Panc1 (cell line): ENCODE data around the gene CCDC137. TPM values are rescaled to one million over a fixed set of nuclear protein-coding genes. Genes with fewer than 3 reads are reported as not detected.

ENCODE experiments used
- ATAC-seq: fragments of 200-7000 bp; cut with Tn5 transposase; 2 replicates; pipeline ENCODE4 v1.9.1; 2020; ENCODE audit warnings: mild to moderate bottlenecking, moderate library complexity
- BruUV-seq: library from RNA; stranded (reverse); fragments of 400-500 nt; replicated peaks from 2 replicates; lab custom pipeline; 2021; lab: Mats Ljungman, UMichigan
- CTCF ChIA-PET: fragments of 300-600 bp; sonication (Branson Sonifier 250); formaldehyde crosslinking; loops from one replicate; lab custom pipeline; 2022; ENCODE audit warnings: antibody characterized with exemption; lab: Charles Lee
- POLR2A ChIA-PET: fragments of 300-600 bp; sonication (Branson Sonifier 250); formaldehyde crosslinking; loops from one replicate; lab custom pipeline; 2022; ENCODE audit warnings: antibody characterized with exemption; lab: Charles Lee
- DNase-seq: peaks from one replicate; pipeline ENCODE4 v3.0.0-alpha.2; 2010; ENCODE audit warnings: low read depth, low spot score
- H3K27ac ChIP-seq: 2 replicates; pipeline ENCODE4 v1.5.1; 2011; ENCODE audit warnings: mild to moderate bottlenecking, low read length, inconsistent platforms
- H3K27me3 ChIP-seq: fragments of 200-500 bp; sonication (Bioruptor generic); 2 replicates; pipeline ENCODE4 v1.6.0; 2014; ENCODE audit warnings: low read length, inconsistent platforms; ENCODE audit not compliant: control insufficient read depth, insufficient read depth
- H3K36me3 ChIP-seq: fragments of 200-500 bp; sonication (Bioruptor generic); 2 replicates; pipeline ENCODE4 v1.5.1; 2014; ENCODE audit warnings: inconsistent platforms, mild to moderate bottlenecking, low read length, moderate library complexity; ENCODE audit not compliant: control insufficient read depth, insufficient read depth
- H3K4me1 ChIP-seq: 2 replicates; pipeline ENCODE4 v1.5.1; 2011; ENCODE audit warnings: inconsistent platforms, mild to moderate bottlenecking, low read length, moderate library complexity; ENCODE audit not compliant: control insufficient read depth, insufficient read depth
- H3K4me3 ChIP-seq, 2 experiments: 2 replicates each; pipeline ENCODE4 v1.5.1; 2011 to 2012; ENCODE audit warnings: low read depth in 2 of 2, low read length in 2 of 2, mild to moderate bottlenecking in 2 of 2, inconsistent platforms in 1 of 2, moderate library complexity in 1 of 2
- H3K9me3 ChIP-seq: fragments of 200-500 bp; sonication (Bioruptor generic); 2 replicates; pipeline ENCODE4 v1.5.1; 2014; ENCODE audit warnings: low read depth, mild to moderate bottlenecking, inconsistent platforms, low read length, moderate library complexity; ENCODE audit not compliant: control insufficient read depth, insufficient read depth
- POLR2AphosphoS5 ChIP-seq: IDR thresholded peaks from 2 replicates; pipeline ENCODE4 v1.6.1; 2012; ENCODE audit warnings: mild to moderate bottlenecking, low read depth, low read length, moderate library complexity
- SIN3A ChIP-seq: IDR thresholded peaks from 2 replicates; pipeline ENCODE4 v1.6.1; 2012; ENCODE audit warnings: low read depth, mild to moderate bottlenecking, low read length, moderate library complexity, borderline replicate concordance; ENCODE audit not compliant: insufficient read depth
- TCF7L2 ChIP-seq: IDR thresholded peaks from 2 replicates; pipeline ENCODE4 v1.6.1; 2011; ENCODE audit warnings: mild to moderate bottlenecking, low read depth, low read length, inconsistent platforms
- in situ Hi-C: cut with HindIII; loops from 2 replicates; pipeline ENCODE4 v1.10.0; 2016; ENCODE audit warnings: low sequenced_read_pairs, low pct_unique_long_range_greater_than_20kb
- intact Hi-C: fragments of 100-400 bp; cut with micrococcal nuclease; formaldehyde crosslinking; loops from one replicate; pipeline ENCODE4 v1.10.0; 2022; ENCODE audit not compliant: unreplicated experiment
- total RNA-seq: library from RNA; stranded (reverse); gene quantifications from one replicate; pipeline ENCODE4 v1.2.1, GENCODE V29; 2021; ENCODE audit not compliant: unreplicated experiment
- TF ChIP-seq, protein P1 (sequence below), 2 experiments: IDR thresholded peaks; 2 replicates each; pipeline ENCODE4 v1.6.1; 2011 to 2012; ENCODE audit warnings: low read depth in 2 of 2, control low read depth in 1 of 2, low read length in 1 of 2, mild to moderate bottlenecking in 1 of 2, moderate library complexity in 1 of 2; ENCODE audit not compliant: insufficient read depth in 1 of 2
- TF ChIP-seq, protein P2 (sequence below): fragments of 450-650 bp; IDR thresholded peaks from 2 replicates; pipeline ENCODE4 v1.5.1; 2017; ENCODE audit warnings: mild to moderate bottlenecking

Gene CCDC137
- total RNA-seq, 1 experiment from 2014 or later, result 74.6 TPM

DNA sequence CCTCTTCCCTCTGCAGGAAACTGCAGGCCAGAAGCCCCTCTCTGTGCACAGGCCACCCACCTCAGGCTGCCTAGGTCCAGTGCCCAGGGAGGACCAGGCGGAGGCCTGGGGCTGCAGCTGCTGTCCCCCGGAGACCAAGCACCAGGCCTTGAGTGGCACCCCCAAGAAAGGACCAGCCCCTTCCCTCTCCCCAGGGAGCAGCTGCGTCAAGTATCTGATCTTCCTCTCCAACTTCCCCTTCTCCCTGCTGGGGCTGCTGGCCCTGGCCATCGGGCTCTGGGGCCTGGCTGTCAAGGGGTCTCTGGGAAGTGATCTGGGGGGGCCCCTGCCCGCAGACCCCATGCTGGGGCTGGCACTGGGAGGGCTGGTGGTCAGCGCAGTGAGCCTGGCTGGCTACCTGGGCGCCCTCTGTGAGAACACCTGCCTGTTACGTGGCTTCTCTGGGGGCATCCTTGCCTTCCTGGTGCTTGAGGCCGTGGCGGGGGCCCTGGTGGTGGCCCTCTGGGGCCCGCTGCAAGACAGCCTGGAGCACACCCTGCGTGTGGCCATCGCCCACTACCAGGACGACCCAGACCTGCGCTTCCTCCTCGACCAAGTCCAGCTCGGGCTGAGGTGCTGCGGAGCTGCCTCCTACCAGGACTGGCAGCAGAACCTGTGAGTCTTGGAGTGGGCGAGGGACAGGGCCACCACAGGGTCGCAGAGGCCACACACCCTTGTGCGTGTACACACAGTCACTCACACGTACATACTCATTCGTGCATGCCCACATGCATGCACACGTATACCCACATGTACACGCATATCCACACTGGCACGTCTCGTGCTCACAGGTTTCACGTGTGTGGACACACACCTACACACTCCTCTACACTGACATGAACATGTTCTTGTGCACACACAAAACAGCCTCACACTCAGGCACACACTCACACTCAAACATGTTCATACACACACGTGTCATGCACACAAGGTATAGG is 21.3 kb upstream of the CCDC137 start:
- no peak overlapping the region for H3K27ac ChIP-seq
- no peaks in the 10 kb centered on the region for H3K9me3 ChIP-seq
- no peak for TF ChIP-seq SIN3A
- TF ChIP-seq, protein P1, sequence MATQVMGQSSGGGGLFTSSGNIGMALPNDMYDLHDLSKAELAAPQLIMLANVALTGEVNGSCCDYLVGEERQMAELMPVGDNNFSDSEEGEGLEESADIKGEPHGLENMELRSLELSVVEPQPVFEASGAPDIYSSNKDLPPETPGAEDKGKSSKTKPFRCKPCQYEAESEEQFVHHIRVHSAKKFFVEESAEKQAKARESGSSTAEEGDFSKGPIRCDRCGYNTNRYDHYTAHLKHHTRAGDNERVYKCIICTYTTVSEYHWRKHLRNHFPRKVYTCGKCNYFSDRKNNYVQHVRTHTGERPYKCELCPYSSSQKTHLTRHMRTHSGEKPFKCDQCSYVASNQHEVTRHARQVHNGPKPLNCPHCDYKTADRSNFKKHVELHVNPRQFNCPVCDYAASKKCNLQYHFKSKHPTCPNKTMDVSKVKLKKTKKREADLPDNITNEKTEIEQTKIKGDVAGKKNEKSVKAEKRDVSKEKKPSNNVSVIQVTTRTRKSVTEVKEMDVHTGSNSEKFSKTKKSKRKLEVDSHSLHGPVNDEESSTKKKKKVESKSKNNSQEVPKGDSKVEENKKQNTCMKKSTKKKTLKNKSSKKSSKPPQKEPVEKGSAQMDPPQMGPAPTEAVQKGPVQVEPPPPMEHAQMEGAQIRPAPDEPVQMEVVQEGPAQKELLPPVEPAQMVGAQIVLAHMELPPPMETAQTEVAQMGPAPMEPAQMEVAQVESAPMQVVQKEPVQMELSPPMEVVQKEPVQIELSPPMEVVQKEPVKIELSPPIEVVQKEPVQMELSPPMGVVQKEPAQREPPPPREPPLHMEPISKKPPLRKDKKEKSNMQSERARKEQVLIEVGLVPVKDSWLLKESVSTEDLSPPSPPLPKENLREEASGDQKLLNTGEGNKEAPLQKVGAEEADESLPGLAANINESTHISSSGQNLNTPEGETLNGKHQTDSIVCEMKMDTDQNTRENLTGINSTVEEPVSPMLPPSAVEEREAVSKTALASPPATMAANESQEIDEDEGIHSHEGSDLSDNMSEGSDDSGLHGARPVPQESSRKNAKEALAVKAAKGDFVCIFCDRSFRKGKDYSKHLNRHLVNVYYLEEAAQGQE (IDR thresholded peaks at IDR 0.05; ENCODE audit: insufficient read depth in 1 of 2, low read depth in 2 of 2, low read length in 1 of 2), result no peak
- DNase-seq (no peak), ATAC-seq (0 out of 2 replicates have a peak, but pooled peaks have one; percentile 8)
- peaks cover 9% of the 10 kb centered on the region; the same call in 1 of the 2 replicates for H3K4me1 ChIP-seq
- H3K4me3 ChIP-seq, result no peak overlapping the region
- ChIA-PET POLR2A (no interaction called here), CTCF (no interaction called here)
- intact Hi-C loops, result no loop called here
- no TSS peak for BruUV-seq
- H3K36me3 ChIP-seq, result no peaks in the 10 kb centered on the region
- no peaks in the 10 kb centered on the region for H3K27me3 ChIP-seq
- in situ Hi-C loops, result no loop called here

DNA sequence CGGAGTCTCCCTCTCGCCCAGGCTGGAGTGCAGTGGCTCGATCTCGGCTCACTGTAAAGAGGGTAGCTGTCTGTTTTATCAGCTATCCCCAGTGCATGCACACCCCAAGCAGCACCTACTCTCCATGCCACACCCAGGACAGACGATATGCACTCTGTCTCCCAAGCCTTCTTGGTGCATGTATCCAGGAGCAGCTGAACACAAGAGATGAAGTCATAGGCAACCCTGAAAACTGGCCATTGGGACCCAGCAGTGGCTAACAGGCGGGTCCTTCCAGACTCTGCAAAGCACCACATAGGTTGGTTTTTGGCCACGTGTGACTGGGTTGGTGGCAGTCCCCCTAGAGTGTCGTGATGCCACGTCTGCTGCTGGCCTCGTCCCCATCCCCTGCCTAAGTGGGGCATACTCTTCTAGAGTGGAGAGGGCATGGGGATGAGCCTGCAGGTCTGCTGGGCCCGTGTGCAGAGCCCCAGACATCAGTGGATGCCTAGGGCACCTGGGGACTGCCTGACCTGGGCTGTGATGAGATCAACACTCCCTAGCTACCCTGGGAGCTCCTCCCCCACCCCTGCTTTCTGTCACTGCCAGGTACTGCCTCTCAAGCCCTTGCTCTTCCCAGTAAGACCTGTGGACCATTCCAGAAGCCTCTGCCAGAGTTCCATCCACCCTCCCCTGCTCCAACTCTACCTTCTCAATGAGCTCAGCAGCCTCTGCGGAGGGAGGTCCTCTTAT is 19.5 kb upstream of the CCDC137 start:
- H3K4me3 ChIP-seq, result no peak overlapping the region
- no peak overlapping the region for H3K27ac ChIP-seq
- H3K9me3 ChIP-seq, result no peaks in the 10 kb centered on the region
- ATAC-seq (no peak), DNase-seq (no peak)
- CTCF ChIA-PET, result no interaction called here
- in situ Hi-C loops, result no loop called here
- H3K4me1 ChIP-seq, result peaks cover 13% of the 10 kb centered on the region
- no peaks in the 10 kb centered on the region for H3K36me3 ChIP-seq
- no peak for TF ChIP-seq TCF7L2
- TF ChIP-seq, protein P1 (IDR thresholded peaks at IDR 0.05; ENCODE audit: insufficient read depth in 1 of 2, low read depth in 2 of 2, low read length in 1 of 2), result no peak
- TF ChIP-seq SIN3A, result no peak
- TF ChIP-seq, protein P2, sequence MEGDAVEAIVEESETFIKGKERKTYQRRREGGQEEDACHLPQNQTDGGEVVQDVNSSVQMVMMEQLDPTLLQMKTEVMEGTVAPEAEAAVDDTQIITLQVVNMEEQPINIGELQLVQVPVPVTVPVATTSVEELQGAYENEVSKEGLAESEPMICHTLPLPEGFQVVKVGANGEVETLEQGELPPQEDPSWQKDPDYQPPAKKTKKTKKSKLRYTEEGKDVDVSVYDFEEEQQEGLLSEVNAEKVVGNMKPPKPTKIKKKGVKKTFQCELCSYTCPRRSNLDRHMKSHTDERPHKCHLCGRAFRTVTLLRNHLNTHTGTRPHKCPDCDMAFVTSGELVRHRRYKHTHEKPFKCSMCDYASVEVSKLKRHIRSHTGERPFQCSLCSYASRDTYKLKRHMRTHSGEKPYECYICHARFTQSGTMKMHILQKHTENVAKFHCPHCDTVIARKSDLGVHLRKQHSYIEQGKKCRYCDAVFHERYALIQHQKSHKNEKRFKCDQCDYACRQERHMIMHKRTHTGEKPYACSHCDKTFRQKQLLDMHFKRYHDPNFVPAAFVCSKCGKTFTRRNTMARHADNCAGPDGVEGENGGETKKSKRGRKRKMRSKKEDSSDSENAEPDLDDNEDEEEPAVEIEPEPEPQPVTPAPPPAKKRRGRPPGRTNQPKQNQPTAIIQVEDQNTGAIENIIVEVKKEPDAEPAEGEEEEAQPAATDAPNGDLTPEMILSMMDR, result no peak
- TF ChIP-seq POLR2AphosphoS5, result no peak
- POLR2A ChIA-PET, result no interaction called here
- H3K27me3 ChIP-seq, result no peaks in the 10 kb centered on the region
- no TSS peak for BruUV-seq
- intact Hi-C loops, result no loop called here
